GM12872 (cell line): ENCODE data around the gene SBK1.

Experiments
- TF ChIP-seq, protein P1 (sequence below): IDR thresholded peaks from 3 replicates; pipeline ENCODE4 v1.5.1; 2011; ENCODE audit warnings: low read depth, mild to moderate bottlenecking, low read length, moderate library complexity; ENCODE audit not compliant: insufficient read depth

The SBK1 gene

GRCh38 chr16:28283798-28284577 lies 8.3 kb upstream of the SBK1 start:
- TF ChIP-seq, protein P1, sequence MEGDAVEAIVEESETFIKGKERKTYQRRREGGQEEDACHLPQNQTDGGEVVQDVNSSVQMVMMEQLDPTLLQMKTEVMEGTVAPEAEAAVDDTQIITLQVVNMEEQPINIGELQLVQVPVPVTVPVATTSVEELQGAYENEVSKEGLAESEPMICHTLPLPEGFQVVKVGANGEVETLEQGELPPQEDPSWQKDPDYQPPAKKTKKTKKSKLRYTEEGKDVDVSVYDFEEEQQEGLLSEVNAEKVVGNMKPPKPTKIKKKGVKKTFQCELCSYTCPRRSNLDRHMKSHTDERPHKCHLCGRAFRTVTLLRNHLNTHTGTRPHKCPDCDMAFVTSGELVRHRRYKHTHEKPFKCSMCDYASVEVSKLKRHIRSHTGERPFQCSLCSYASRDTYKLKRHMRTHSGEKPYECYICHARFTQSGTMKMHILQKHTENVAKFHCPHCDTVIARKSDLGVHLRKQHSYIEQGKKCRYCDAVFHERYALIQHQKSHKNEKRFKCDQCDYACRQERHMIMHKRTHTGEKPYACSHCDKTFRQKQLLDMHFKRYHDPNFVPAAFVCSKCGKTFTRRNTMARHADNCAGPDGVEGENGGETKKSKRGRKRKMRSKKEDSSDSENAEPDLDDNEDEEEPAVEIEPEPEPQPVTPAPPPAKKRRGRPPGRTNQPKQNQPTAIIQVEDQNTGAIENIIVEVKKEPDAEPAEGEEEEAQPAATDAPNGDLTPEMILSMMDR: no peak

- TF ChIP-seq, protein P1: no peak
Measured at GRCh38 chr16:28285649-28286048, 6.7 kb upstream of the SBK1 start.

GRCh38 chr16:28288114-28288513 lies 4.2 kb upstream of the SBK1 start:
- TF ChIP-seq, protein P1: no peak

- TF ChIP-seq, protein P1: no peak
Measured at GRCh38 chr16:28289048-28289447, 3.3 kb upstream of the SBK1 start.

DNA sequence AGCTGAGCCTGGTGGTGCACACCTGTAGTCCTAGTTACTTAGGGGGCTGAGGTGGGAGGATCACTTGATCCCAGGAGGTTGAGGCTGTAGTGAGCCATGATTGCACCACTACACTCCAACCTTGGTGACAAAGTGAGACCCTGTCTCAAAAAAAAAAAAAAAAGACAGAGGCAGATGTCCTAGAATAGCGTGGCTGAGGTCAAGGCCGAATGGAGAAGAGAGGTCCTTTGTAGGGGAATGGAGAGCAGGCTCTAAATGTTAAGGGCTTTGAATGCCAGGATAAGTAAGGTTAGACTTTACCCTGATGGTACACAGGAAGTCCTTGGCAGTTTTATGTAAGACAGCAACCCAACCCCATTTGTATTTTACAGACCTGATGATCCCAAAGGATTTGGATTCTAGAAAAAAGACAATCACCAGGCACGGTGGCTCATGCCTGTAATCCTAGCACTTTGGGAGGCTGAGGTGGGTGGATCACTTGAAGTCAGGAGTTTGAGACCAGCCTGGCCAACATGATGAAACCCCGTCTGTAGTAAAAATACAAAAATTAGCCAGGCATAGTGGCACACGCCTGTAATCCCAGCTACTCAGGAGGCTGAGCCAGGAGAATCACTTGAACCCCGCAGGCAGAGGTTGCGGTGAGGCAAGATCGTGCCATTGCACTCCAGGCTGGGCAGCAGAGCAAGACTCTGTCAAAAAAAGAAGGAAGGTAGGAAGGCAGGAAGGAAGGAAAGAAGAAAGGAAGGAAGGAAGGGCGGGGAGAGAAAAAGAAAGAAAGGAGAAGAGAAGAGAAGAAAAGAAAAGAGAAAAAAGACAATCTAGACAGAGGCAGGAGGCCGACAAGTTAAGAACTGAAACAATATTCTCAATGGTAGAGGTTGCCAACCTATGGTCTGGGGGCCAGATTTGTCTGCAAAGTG lies 2.1 kb upstream of the SBK1 start:
- TF ChIP-seq, protein P1: no peak

GRCh38 chr16:28290859-28291254 lies 1.5 kb upstream of the SBK1 start:
- TF ChIP-seq, protein P1: no peak
